ENCODE measurements around the gene KIAA0232.

The KIAA0232 gene

GRCh38 chr4:6894528-6895498 is 112.3 kb downstream of the KIAA0232 start:
- DNase-seq (ENCODE audit: low read depth, low spot score), result no peak
- H3K4me3 ChIP-seq (ENCODE audit: low read depth, low read length), result no peak overlapping the region
- no peak for TF ChIP-seq CTCF (IDR thresholded peaks at IDR 0.05; ENCODE audit: low read depth, low read length)
- in situ Hi-C loops (cut with HindIII; ENCODE audit: low sequenced_read_pairs), result no loop called here

- no peak for TF ChIP-seq CTCF (IDR thresholded peaks at IDR 0.05; ENCODE audit: low read depth, low read length)
- in situ Hi-C loops (cut with HindIII; ENCODE audit: low sequenced_read_pairs), result no loop called here
- DNase-seq (ENCODE audit: low read depth, low spot score), result no peak
- no peak overlapping the region for H3K4me3 ChIP-seq (ENCODE audit: low read depth, low read length)
These were observed 113.5 kb downstream of the KIAA0232 start for GRCh38 chr4:6896035-6896434.

- H3K4me3 ChIP-seq (ENCODE audit: low read depth, low read length), result no peak overlapping the region
- no peak for DNase-seq (ENCODE audit: low read depth, low spot score)
These were observed 116.2 kb downstream of the KIAA0232 start for GRCh38 chr4:6898763-6899162.

GRCh38 chr4:6900181-6900812 is 117.8 kb downstream of the KIAA0232 start:
- no peak overlapping the region for H3K4me3 ChIP-seq (ENCODE audit: low read depth, low read length)
- in situ Hi-C loops (cut with HindIII; ENCODE audit: low sequenced_read_pairs), result no loop called here
- TF ChIP-seq CTCF (IDR thresholded peaks at IDR 0.05; ENCODE audit: low read depth, low read length), result no peak
- DNase-seq (ENCODE audit: low read depth, low spot score), result no peak

More at GRCh38 chr4:6898763-6899162, 116.2 kb downstream of the KIAA0232 start:
- in situ Hi-C loops (cut with HindIII; ENCODE audit: low sequenced_read_pairs), result no loop called here
- no peak for TF ChIP-seq CTCF (IDR thresholded peaks at IDR 0.05; ENCODE audit: low read depth, low read length)

GRCh38 chr4:6900956-6901355 is 118.4 kb downstream of the KIAA0232 start:
- TF ChIP-seq CTCF (IDR thresholded peaks at IDR 0.05; ENCODE audit: low read depth, low read length), result no peak
- H3K4me3 ChIP-seq (ENCODE audit: low read depth, low read length), result no peak overlapping the region
- DNase-seq (ENCODE audit: low read depth, low spot score), result no peak
- in situ Hi-C loops (cut with HindIII; ENCODE audit: low sequenced_read_pairs), result no loop called here

- in situ Hi-C loops (cut with HindIII; ENCODE audit: low sequenced_read_pairs), result no loop called here
- TF ChIP-seq CTCF (IDR thresholded peaks at IDR 0.05; ENCODE audit: low read depth, low read length), result no peak
- no peak for DNase-seq (ENCODE audit: low read depth, low spot score)
- no peak overlapping the region for H3K4me3 ChIP-seq (ENCODE audit: low read depth, low read length)
These were observed 119.3 kb downstream of the KIAA0232 start for GRCh38 chr4:6901669-6902317.

All from astrocyte of the spinal cord (primary cell).